Activated T-helper 9 cell treated with anti-CD3 and anti-CD28 coated beads, Interleukin-2, amount 50 U/mL, for 16 hours (primary cell): ENCODE measurements around the gene ANXA4.

Source experiments
- DNase-seq: peaks from one replicate; pipeline ENCODE4 v3.0.0-alpha.2; 2020; ENCODE audit warnings: low read depth

Gene ANXA4

GRCh38 chr2:69741575-69742321, at the start of gene ANXA4:
Gene ANXA4 (plus strand): TSS chr2:69742134. CDS start chr2:69781566, 39,432 bp downstream.
- peak; percentile 53 for DNase-seq

- no peak for DNase-seq
These were observed 49.5 kb upstream of the ANXA4 start for GRCh38 chr2:69692424-69692823.

GRCh38 chr2:69693059-69693774, 48.7 kb upstream of the ANXA4 start:
- DNase-seq = no peak

DNA sequence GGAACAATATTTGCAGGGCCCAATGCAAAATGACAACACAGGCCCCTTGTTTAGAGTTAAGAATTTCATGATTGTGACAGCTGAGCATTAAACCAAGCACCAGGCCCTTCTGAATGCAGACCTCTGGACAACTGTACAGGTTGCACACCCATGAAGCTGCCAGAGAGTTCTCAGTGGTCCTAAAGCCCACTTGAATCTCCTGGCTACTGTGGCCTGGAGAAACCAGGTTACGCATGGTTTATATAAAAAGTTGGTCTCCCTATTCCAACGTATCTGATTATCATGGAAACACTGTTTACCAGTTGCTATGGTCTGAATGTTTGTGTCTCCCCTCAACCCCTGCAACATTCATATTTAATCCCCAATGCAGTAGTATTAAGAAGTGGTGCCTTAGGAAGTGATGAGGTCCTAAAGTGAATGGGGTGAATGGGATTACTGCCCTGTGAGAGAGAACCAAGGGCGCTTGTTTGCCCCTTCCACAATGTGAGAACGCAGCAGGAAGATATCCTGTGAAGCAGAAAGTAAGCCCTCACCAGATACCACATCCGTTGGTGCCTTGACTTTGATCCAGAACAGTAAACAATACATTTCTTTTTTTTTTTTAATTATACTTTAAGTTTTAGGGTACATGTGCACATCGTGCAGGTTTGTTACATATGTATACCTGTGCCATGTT, 48.0 kb upstream of the ANXA4 start:
- no peak for DNase-seq

DNA sequence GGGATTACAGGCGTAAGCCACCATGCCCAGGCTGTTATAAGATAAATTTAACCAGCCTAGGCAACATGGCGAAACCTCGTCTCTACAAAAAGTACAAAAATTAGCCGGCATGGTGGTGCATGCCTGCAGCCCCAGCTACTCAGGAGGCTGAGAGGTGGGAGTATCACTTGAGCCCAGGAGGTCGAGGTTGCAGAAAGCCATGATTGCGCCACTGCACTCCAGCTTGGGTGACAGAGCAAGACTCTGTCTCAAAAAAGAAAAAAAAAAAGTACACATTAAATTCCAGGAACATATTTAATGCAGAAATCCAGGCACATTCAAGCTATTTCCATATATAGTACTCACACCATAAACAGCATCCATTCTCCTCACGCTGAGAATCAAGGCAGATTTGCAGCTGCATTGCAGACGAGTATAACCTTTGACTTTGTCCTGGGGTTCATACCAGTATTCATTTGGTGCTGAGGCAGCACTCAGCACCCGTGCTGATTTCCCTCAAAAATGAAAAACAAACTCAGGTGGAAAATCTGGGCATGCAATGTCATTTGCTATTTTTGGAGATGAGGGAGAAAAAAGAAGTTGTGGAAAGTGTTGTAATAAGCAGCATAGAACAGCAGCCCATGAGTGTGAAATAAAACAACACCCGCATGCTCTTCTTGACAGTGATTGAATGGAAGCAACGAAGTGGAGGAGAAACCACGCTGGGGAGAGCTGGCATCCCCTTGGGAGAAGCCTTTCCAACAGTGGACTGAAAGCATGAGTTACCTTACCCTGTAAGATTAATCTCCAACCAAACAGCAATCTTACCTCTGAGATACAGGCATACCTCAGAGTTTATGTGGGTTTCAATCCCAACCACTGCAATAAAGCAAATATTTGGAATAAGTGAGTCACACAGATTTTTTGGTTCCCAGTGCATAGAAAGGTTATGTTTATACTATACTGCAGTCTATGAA, 46.8 kb upstream of the ANXA4 start:
- no peak for DNase-seq

DNA sequence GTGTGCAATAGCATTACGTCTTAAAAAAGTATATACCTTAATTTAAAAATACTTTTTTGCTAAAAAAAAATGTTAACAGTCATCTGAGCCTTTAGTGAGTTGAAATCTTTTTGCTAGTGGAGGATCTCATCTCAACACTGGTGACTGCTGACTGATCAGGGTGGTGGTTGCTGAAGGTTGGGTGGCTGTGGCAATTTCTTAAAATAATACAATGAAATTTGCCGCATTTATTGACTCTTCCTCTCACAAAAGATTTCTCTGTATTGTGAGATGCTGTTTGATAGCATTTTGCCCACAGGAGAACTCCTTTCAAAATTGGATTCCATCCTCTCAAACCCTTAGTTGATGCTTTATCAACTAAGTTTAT, 46.1 kb upstream of the ANXA4 start:
- no peak for DNase-seq

DNA sequence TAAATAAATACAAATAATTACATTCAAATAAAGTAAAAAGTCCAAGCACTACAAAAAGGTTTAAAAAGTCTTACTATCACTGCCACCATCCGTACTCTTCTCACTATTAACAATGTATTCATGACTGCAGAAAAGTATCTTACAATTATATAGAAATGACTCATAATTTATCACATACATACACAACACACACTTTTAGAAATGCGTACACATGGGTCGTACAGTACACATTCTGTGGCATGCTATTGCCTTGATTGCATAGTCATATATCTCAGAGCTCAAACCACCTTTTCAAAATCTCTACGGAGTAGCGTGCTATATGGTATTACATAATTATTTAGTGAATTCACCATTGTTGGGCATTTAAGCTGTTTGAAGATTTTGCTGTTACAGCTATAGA, 41.6 kb upstream of the ANXA4 start:
- no peak for DNase-seq

- DNase-seq = no peak
These were observed 40.6 kb upstream of the ANXA4 start for GRCh38 chr2:69701100-69701945.

GRCh38 chr2:69703189-69703588, 38.7 kb upstream of the ANXA4 start:
- DNase-seq = no peak

- no peak for DNase-seq
These were observed 37.5 kb upstream of the ANXA4 start for GRCh38 chr2:69704446-69704845.

GRCh38 chr2:69709290-69709689, 32.6 kb upstream of the ANXA4 start:
- DNase-seq = no peak

GRCh38 chr2:69711971-69712370, 30.0 kb upstream of the ANXA4 start:
- DNase-seq = no peak

- DNase-seq = no peak
These were observed 27.9 kb upstream of the ANXA4 start for GRCh38 chr2:69714024-69714423.

GRCh38 chr2:69714539-69715220, 27.3 kb upstream of the ANXA4 start:
- peak; percentile 76 for DNase-seq

DNA sequence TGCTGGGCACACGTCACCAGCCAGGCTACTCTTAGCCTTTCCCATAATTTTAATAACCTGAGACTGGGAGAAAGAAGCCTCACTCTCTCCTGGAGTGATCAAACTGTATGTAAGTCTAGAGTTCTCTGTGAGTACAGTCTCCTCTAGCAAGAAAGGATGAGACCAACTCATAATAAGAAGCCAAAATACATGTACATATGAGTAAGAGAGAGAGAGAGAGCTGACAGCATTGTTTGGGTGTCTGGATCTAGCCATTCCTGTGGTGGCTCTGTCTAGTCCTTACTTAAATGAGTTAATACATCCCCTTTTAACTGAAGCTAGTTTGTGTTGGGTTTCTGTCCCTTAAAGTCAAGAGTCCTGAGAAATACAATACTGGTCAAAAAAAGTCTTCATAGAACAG, 26.0 kb upstream of the ANXA4 start:
- DNase-seq = no peak

- no peak for DNase-seq
These were observed 25.3 kb upstream of the ANXA4 start for GRCh38 chr2:69716555-69717120.

DNA sequence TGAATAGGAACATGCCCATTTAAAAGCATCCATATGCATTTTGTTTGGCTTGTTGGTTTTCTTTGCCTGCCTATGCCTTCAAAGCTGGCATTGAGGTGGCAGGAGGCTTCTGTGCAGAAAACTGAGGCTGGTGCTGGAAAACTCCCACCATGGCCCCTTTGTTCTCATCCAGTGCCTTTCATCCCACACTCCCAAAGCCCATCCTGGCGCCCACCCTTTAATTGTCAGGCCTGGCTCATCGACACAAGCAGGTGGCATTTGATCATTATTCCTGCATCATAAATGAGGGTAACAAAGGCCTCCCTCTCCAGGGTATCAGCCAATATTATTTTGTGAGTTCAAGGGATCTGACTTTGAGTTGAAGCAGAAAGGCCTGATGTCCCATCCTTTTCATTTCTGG, 24.7 kb upstream of the ANXA4 start:
- no peak for DNase-seq

- DNase-seq = no peak
These were observed 24.1 kb upstream of the ANXA4 start for GRCh38 chr2:69717861-69718273.

- no peak for DNase-seq
These were observed 23.5 kb upstream of the ANXA4 start for GRCh38 chr2:69718338-69718965.

DNA sequence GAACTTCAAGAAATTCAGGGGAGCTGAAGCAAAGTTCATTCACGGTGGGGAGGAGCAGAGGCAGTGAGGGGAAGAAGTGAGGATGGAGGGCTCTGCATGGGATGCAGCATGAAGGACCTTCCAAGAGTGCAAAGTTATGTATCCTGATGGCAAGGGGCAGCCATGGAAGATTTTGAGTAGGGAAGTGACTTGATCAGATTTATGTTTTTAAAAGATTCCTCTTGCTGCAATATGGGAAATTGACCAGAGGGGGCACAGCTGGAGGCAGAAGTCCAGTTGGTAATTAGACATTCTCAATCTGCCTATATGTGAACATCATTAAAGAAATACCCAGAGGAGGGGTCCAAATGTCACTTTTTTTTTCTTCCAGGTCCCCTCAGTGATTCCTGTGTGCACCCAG, 21.5 kb upstream of the ANXA4 start:
- no peak for DNase-seq
